Esophagus squamous epithelium (tissue), 4 donors: Measurements from ENCODE around the gene ETV6.

Source experiments
- CTCF ChIP-seq, 6 experiments: fragments of 450-650 bp in 4 of 6; fragments of 200-600 bp in 2 of 6; sonication (generic) in 2 of 6; IDR thresholded peaks; one replicate each; pipeline ENCODE4 v1.5.1; 2016 to 2019; ENCODE audit warnings: antibody characterized with exemption in 6 of 6, mild to moderate bottlenecking in 4 of 6, moderate library complexity in 4 of 6
- POLR2A ChIP-seq, 4 donors: fragments of 450-650 bp; IDR thresholded peaks; one replicate each; pipeline ENCODE4 v1.6.1; 2017; ENCODE audit warnings: antibody characterized with exemption in 4 of 4, mild to moderate bottlenecking in 4 of 4, moderate library complexity in 3 of 4

- TF ChIP-seq CTCF (IDR thresholded peaks at IDR 0.05) = no peak
- TF ChIP-seq POLR2A (IDR thresholded peaks at IDR 0.05) = no peak
Observed at GRCh38 chr12:11607313-11608081, 42.0 kb upstream of the ETV6 start.
